ENCODE results near the gene PDZD7. TPM values are rescaled to one million over a fixed set of nuclear protein-coding genes. Genes with fewer than 3 reads are reported as not detected.

The PDZD7 gene
- total and polyA plus RNA-seq, 4 donors, result 0.06 to 0.09 (median 0.07) TPM; not detected in 1

DNA sequence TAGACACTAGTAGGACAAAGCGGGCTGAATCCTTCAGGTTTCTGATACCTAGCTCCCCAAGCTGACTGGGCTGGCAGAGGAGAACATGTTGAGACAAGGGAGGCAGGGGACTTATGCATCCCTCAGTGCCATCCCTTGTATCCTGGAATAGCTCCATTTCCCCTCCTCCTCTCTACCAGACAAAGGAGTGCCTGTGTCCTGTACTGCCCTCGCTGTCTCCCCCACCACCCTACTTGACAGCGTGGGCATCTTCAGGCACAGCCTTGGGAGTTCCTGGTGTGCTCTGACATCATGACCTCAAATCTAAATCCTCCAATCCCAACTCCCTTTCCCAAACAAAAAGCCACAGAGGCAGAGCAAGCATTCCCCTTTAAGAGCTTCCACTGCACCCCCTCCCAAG is 9.1 kb upstream of the PDZD7 start:
- H3K9me3 ChIP-seq (ENCODE audit: control insufficient read depth in 4 of 4, low read length in 3 of 4), result no peaks in the 10 kb centered on the region
- no peak overlapping the region for H3K9ac ChIP-seq (ENCODE audit: low read depth in 1 of 2, low read length in 2 of 2)
- TF ChIP-seq RXRA (IDR thresholded peaks at IDR 0.05) (no peak), SP1 (IDR thresholded peaks at IDR 0.05) (no peak), HNF4A (conservative IDR thresholded peaks at IDR 0.05) (no peak), HNF4G (IDR thresholded peaks at IDR 0.05) (no peak), FOXA1 (IDR thresholded peaks at IDR 0.05) (no peak), TAF1 (conservative IDR thresholded peaks at IDR 0.05) (no peak), JUND (IDR thresholded peaks at IDR 0.05) (no peak)
- peaks cover 0 to 19% (median 5%) of the 10 kb centered on the region in 4 donors for H3K36me3 ChIP-seq (ENCODE audit: control insufficient read depth in 4 of 4, insufficient read depth in 3 of 4, low read depth in 1 of 4, low read length in 3 of 4)
- H3K27me3 ChIP-seq (ENCODE audit: control insufficient read depth in 4 of 4, insufficient read depth in 4 of 4, low read length in 3 of 4), result no peaks in the 10 kb centered on the region
- no peak for DNase-seq (ENCODE audit: low spot score)
- WGBS, result 96% methylated on average over 3 of the region's 3 CpGs
- no peak overlapping the region for H3K4me3 ChIP-seq (ENCODE audit: low read depth in 1 of 3, low read length in 3 of 3)
- H3K4me1 ChIP-seq (ENCODE audit: control insufficient read depth in 4 of 4, insufficient read depth in 4 of 4, low read length in 3 of 4), result peaks cover 2 to 15% (median 10%) of the 10 kb centered on the region in 4 donors
- no peak overlapping the region for H3K27ac ChIP-seq (ENCODE audit: low read depth in 1 of 2, low read length in 2 of 2)

DNA sequence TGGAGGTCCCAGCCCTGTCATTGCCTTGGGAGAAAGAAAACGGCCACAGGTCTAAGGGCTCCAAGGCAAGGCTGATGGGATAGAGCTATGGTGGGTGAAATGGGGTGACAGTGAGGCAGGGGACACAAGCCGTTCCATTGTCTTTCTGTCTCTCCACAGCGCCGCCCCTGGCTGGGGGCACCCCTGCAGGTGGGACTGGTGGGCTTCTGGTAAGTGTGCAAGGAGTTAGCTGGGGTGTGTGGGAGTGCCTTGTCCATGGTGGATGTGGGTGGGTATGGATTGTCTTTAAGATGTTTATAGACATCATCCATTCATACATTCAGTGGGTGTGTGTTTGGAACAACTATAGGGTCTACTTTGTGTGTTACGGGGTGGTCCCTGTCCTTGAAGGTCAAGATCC is 7.6 kb upstream of the PDZD7 start:
- H3K9me3 ChIP-seq (ENCODE audit: control insufficient read depth in 4 of 4, low read length in 3 of 4), result no peaks in the 10 kb centered on the region
- H3K9ac ChIP-seq (ENCODE audit: low read depth in 1 of 2, low read length in 2 of 2), result no peak overlapping the region
- DNase-seq (ENCODE audit: low spot score), result no peak
- TF ChIP-seq, protein P1, sequence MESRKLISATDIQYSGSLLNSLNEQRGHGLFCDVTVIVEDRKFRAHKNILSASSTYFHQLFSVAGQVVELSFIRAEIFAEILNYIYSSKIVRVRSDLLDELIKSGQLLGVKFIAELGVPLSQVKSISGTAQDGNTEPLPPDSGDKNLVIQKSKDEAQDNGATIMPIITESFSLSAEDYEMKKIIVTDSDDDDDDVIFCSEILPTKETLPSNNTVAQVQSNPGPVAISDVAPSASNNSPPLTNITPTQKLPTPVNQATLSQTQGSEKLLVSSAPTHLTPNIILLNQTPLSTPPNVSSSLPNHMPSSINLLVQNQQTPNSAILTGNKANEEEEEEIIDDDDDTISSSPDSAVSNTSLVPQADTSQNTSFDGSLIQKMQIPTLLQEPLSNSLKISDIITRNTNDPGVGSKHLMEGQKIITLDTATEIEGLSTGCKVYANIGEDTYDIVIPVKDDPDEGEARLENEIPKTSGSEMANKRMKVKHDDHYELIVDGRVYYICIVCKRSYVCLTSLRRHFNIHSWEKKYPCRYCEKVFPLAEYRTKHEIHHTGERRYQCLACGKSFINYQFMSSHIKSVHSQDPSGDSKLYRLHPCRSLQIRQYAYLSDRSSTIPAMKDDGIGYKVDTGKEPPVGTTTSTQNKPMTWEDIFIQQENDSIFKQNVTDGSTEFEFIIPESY (IDR thresholded peaks at IDR 0.05), result no peak
- TF ChIP-seq JUND (IDR thresholded peaks at IDR 0.05) (no peak), FOXA2 (IDR thresholded peaks at IDR 0.05) (no peak), EGR1 (IDR thresholded peaks at IDR 0.05; ENCODE audit: low read depth in 2 of 2) (no peak)
- TF ChIP-seq, protein P2, sequence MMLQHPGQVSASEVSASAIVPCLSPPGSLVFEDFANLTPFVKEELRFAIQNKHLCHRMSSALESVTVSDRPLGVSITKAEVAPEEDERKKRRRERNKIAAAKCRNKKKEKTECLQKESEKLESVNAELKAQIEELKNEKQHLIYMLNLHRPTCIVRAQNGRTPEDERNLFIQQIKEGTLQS (IDR thresholded peaks at IDR 0.05), result no peak
- TF ChIP-seq, protein P3, sequence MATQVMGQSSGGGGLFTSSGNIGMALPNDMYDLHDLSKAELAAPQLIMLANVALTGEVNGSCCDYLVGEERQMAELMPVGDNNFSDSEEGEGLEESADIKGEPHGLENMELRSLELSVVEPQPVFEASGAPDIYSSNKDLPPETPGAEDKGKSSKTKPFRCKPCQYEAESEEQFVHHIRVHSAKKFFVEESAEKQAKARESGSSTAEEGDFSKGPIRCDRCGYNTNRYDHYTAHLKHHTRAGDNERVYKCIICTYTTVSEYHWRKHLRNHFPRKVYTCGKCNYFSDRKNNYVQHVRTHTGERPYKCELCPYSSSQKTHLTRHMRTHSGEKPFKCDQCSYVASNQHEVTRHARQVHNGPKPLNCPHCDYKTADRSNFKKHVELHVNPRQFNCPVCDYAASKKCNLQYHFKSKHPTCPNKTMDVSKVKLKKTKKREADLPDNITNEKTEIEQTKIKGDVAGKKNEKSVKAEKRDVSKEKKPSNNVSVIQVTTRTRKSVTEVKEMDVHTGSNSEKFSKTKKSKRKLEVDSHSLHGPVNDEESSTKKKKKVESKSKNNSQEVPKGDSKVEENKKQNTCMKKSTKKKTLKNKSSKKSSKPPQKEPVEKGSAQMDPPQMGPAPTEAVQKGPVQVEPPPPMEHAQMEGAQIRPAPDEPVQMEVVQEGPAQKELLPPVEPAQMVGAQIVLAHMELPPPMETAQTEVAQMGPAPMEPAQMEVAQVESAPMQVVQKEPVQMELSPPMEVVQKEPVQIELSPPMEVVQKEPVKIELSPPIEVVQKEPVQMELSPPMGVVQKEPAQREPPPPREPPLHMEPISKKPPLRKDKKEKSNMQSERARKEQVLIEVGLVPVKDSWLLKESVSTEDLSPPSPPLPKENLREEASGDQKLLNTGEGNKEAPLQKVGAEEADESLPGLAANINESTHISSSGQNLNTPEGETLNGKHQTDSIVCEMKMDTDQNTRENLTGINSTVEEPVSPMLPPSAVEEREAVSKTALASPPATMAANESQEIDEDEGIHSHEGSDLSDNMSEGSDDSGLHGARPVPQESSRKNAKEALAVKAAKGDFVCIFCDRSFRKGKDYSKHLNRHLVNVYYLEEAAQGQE (IDR thresholded peaks at IDR 0.05), result no peak
- H3K27ac ChIP-seq (ENCODE audit: low read depth in 1 of 2, low read length in 2 of 2), result no peak overlapping the region
- peaks cover 0 to 22% (median 5%) of the 10 kb centered on the region in 4 donors for H3K36me3 ChIP-seq (ENCODE audit: control insufficient read depth in 4 of 4, insufficient read depth in 3 of 4, low read depth in 1 of 4, low read length in 3 of 4)
- H3K4me1 ChIP-seq (ENCODE audit: control insufficient read depth in 4 of 4, insufficient read depth in 4 of 4, low read length in 3 of 4), result peaks cover 2 to 14% (median 9%) of the 10 kb centered on the region in 4 donors
- WGBS, result 81% methylated on average over 5 of the region's 5 CpGs
- no peaks in the 10 kb centered on the region for H3K27me3 ChIP-seq (ENCODE audit: control insufficient read depth in 4 of 4, insufficient read depth in 4 of 4, low read length in 3 of 4)
- no peak overlapping the region for H3K4me3 ChIP-seq (ENCODE audit: low read depth in 1 of 3, low read length in 3 of 3)

DNA sequence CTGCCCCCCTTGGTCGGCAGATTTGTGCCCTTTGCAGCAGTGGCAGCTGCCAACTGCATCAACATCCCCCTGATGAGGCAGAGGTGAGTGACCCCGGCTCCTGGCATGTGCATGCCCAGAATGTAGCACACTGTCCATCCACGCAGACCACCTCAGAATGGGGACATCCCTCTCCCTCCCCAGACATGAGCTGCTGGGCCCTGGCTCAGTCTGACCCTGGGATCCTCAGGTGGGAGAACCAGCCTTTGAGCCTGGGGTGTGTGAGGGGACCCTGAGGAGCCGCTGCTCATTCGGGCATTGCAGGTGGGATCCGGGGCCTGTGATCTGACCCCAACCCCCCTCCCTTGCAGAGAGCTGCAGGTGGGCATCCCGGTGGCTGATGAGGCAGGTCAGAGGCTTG is 5.8 kb upstream of the PDZD7 start:
- 90% methylated on average over 7 of the region's 7 CpGs for WGBS
- H3K9me3 ChIP-seq (ENCODE audit: control insufficient read depth in 4 of 4, low read length in 3 of 4), result no peaks in the 10 kb centered on the region
- H3K9ac ChIP-seq (ENCODE audit: low read depth in 1 of 2, low read length in 2 of 2), result no peak overlapping the region
- peaks cover 0 to 22% (median 5%) of the 10 kb centered on the region in 4 donors for H3K36me3 ChIP-seq (ENCODE audit: control insufficient read depth in 4 of 4, insufficient read depth in 3 of 4, low read depth in 1 of 4, low read length in 3 of 4)
- no peak for DNase-seq (ENCODE audit: low spot score)
- peaks cover 0 to 16% (median 11%) of the 10 kb centered on the region in 4 donors for H3K4me1 ChIP-seq (ENCODE audit: control insufficient read depth in 4 of 4, insufficient read depth in 4 of 4, low read length in 3 of 4)
- H3K27ac ChIP-seq (ENCODE audit: low read depth in 1 of 2, low read length in 2 of 2), result no peak overlapping the region
- H3K4me3 ChIP-seq (ENCODE audit: low read depth in 1 of 3, low read length in 3 of 3), result no peak overlapping the region
- no peaks in the 10 kb centered on the region for H3K27me3 ChIP-seq (ENCODE audit: control insufficient read depth in 4 of 4, insufficient read depth in 4 of 4, low read length in 3 of 4)
- TF ChIP-seq SP1 (IDR thresholded peaks at IDR 0.05) (no peak), RXRA (IDR thresholded peaks at IDR 0.05) (no peak), NR2F2 (IDR thresholded peaks at IDR 0.05) (no peak), YY1 (IDR thresholded peaks at IDR 0.05) (no peak), EGR1 (IDR thresholded peaks at IDR 0.05; ENCODE audit: low read depth in 2 of 2) (no peak), TAF1 (conservative IDR thresholded peaks at IDR 0.05) (no peak), FOXA2 (IDR thresholded peaks at IDR 0.05) (no peak), JUND (IDR thresholded peaks at IDR 0.05) (no peak), GABPA (IDR thresholded peaks at IDR 0.05 in 1 of 2, conservative IDR thresholded peaks at IDR 0.05 in 1 of 2) (no peak), HNF4A (conservative IDR thresholded peaks at IDR 0.05) (no peak), FOXA1 (IDR thresholded peaks at IDR 0.05) (no peak)
- TF ChIP-seq, protein P4, sequence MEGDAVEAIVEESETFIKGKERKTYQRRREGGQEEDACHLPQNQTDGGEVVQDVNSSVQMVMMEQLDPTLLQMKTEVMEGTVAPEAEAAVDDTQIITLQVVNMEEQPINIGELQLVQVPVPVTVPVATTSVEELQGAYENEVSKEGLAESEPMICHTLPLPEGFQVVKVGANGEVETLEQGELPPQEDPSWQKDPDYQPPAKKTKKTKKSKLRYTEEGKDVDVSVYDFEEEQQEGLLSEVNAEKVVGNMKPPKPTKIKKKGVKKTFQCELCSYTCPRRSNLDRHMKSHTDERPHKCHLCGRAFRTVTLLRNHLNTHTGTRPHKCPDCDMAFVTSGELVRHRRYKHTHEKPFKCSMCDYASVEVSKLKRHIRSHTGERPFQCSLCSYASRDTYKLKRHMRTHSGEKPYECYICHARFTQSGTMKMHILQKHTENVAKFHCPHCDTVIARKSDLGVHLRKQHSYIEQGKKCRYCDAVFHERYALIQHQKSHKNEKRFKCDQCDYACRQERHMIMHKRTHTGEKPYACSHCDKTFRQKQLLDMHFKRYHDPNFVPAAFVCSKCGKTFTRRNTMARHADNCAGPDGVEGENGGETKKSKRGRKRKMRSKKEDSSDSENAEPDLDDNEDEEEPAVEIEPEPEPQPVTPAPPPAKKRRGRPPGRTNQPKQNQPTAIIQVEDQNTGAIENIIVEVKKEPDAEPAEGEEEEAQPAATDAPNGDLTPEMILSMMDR (IDR thresholded peaks at IDR 0.05; ENCODE audit: low read depth, low read length, missing input control), result no peak
- TF ChIP-seq, protein P1 (IDR thresholded peaks at IDR 0.05), result no peak
- TF ChIP-seq, protein P5, sequence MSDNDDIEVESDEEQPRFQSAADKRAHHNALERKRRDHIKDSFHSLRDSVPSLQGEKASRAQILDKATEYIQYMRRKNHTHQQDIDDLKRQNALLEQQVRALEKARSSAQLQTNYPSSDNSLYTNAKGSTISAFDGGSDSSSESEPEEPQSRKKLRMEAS (IDR thresholded peaks at IDR 0.05), result no peak
